SK-N-SH (cell line): ENCODE results near the gene CNOT1. TPM values are rescaled to one million over a fixed set of nuclear protein-coding genes. Genes with fewer than 3 reads are reported as not detected.

ENCODE experiments used
- CTCF ChIA-PET: fragments of 300-600, 350-600 bp; formaldehyde crosslinking; extraction: SDS; loops from one replicate; lab custom pipeline; 2021; lab: Yijun Ruan, JAX
- POLR2A ChIA-PET: fragments of 350-600 bp; sonication (Branson Sonifier 250); formaldehyde crosslinking; extraction: SDS; loops from one replicate; lab custom pipeline; 2020; ENCODE audit warnings: antibody characterized with exemption, inconsistent platforms; lab: Yijun Ruan, JAX
- DNase-seq: peaks from one replicate; pipeline ENCODE4 v3.0.0; 2012
- H2AFZ ChIP-seq: fragments of 200-600 bp; sonication (generic); 2 replicates; pipeline ENCODE4 v1.8.1; 2016; ENCODE audit warnings: antibody characterized with exemption, mild to moderate bottlenecking, low read depth
- H3F3A ChIP-seq: fragments of 200-600 bp; sonication (generic); replicated peaks from 2 replicates; pipeline ENCODE3; 2016; ENCODE audit warnings: antibody characterized with exemption, mild to moderate bottlenecking; ENCODE audit not compliant: insufficient read depth
- H3K27ac ChIP-seq, 2 experiments: fragments of 200-500 bp in 1 of 2; fragments of 200-600 bp in 1 of 2; sonication (Bioruptor generic) in 1 of 2; sonication (generic), shearing (Covaris generic) in 1 of 2; 2 replicates each; pipeline versions ENCODE4 v1.5.1 to v1.6.1; 2014 to 2016; ENCODE audit warnings: low read depth in 2 of 2, inconsistent platforms in 1 of 2, low read length in 1 of 2, mild to moderate bottlenecking in 1 of 2, mixed read lengths in 1 of 2
- H3K27me3 ChIP-seq: fragments of 200-600 bp; sonication (generic), shearing (Covaris generic); 2 replicates; pipeline ENCODE4 v1.6.1; 2016; ENCODE audit warnings: mixed run types; ENCODE audit not compliant: insufficient read depth
- H3K36me3 ChIP-seq, 2 experiments: fragments of 200-500 bp in 1 of 2; fragments of 200-600 bp in 1 of 2; sonication (Bioruptor generic) in 1 of 2; sonication (generic) in 1 of 2; replicated peaks in 1 of 2; 2 replicates each; pipeline versions ENCODE3 to v1.5.1; 2014 to 2016; ENCODE audit warnings: low read length in 1 of 2, mild to moderate bottlenecking in 1 of 2; ENCODE audit not compliant: insufficient read depth in 2 of 2, control insufficient read depth in 1 of 2
- H3K4me1 ChIP-seq, 2 experiments: fragments of 200-500 bp in 1 of 2; fragments of 200-600 bp in 1 of 2; sonication (Bioruptor generic) in 1 of 2; sonication (generic), shearing (Covaris generic) in 1 of 2; 2 replicates each; pipeline versions ENCODE4 v1.5.1 to v1.6.1; 2014 to 2016; ENCODE audit warnings: low read depth in 1 of 2, low read length in 1 of 2, mixed run types in 1 of 2; ENCODE audit not compliant: insufficient read depth in 2 of 2, control insufficient read depth in 1 of 2
- H3K4me2 ChIP-seq: fragments of 200-600 bp; sonication (generic), shearing (Covaris generic); 2 replicates; pipeline ENCODE4 v1.6.1; 2017; ENCODE audit warnings: mixed run types
- H3K4me3 ChIP-seq, 2 experiments: fragments of 200-500 bp in 1 of 2; fragments of 200-600 bp in 1 of 2; sonication (Bioruptor generic) in 1 of 2; sonication (generic), shearing (Covaris generic) in 1 of 2; 2 replicates each; pipeline versions ENCODE4 v1.5.1 to v1.8.1; 2014 to 2016; ENCODE audit warnings: low read depth in 2 of 2, inconsistent platforms in 1 of 2, low read length in 1 of 2, mild to moderate bottlenecking in 1 of 2, mixed read lengths in 1 of 2, moderate library complexity in 1 of 2
- H3K79me2 ChIP-seq: fragments of 200-600 bp; sonication (generic); 2 replicates; pipeline ENCODE4 v1.8.1; 2017; ENCODE audit warnings: mild to moderate bottlenecking; ENCODE audit not compliant: insufficient read depth
- H3K9ac ChIP-seq: fragments of 200-600 bp; sonication (generic); 2 replicates; pipeline ENCODE4 v1.6.1; 2017; ENCODE audit warnings: mixed run types
- H3K9me2 ChIP-seq: fragments of 200-600 bp; sonication (generic); 2 replicates; pipeline ENCODE4 v1.6.1; 2017; ENCODE audit warnings: mixed run types
- H3K9me3 ChIP-seq: fragments of 200-600 bp; sonication (generic); 2 replicates; pipeline ENCODE4 v1.6.1; 2017; ENCODE audit warnings: mixed run types, mild to moderate bottlenecking, moderate library complexity
- H4K20me1 ChIP-seq: fragments of 200-600 bp; sonication (generic); 2 replicates; pipeline ENCODE4 v1.6.1; 2017; ENCODE audit warnings: mild to moderate bottlenecking, mixed run types; ENCODE audit not compliant: insufficient read depth
- CHD2 ChIP-seq: fragments of 150-350 bp; IDR thresholded peaks from 2 replicates; pipeline ENCODE4 v1.6.1; 2018; ENCODE audit warnings: low read length; ENCODE audit not compliant: partially characterized antibody
- EZH2phosphoT487 ChIP-seq: fragments of 200-600 bp; sonication (generic); IDR thresholded peaks from 2 replicates; pipeline ENCODE4 v1.6.1; 2017; ENCODE audit warnings: low read depth, mixed run types, mild to moderate bottlenecking, antibody characterized with exemption, moderate library complexity, borderline replicate concordance
- FOSL2 ChIP-seq: IDR thresholded peaks from 2 replicates; pipeline ENCODE4 v1.4.0; 2012; ENCODE audit warnings: low read depth, mild to moderate bottlenecking, moderate library complexity, borderline replicate concordance
- FOXJ3 ChIP-seq: sonication (generic); formaldehyde crosslinking; IDR thresholded peaks from 2 replicates; pipeline ENCODE4 v1.5.1; 2020; ENCODE audit warnings: mild to moderate bottlenecking, missing genetic modification reagents
- FOXM1 ChIP-seq: IDR thresholded peaks from 2 replicates; pipeline ENCODE4 v1.4.0; 2012; ENCODE audit warnings: low read depth, mild to moderate bottlenecking
- GABPA ChIP-seq: IDR thresholded peaks from 2 replicates; pipeline ENCODE4 v1.4.0; 2012; ENCODE audit warnings: low read depth, mild to moderate bottlenecking
- GATA2 ChIP-seq: sonication (generic); formaldehyde crosslinking; IDR thresholded peaks from 2 replicates; pipeline ENCODE4 v1.5.0; 2020; ENCODE audit warnings: mild to moderate bottlenecking, missing genetic modification reagents
- IRF3 ChIP-seq: fragments of 150-350 bp; IDR thresholded peaks from 2 replicates; pipeline ENCODE4 v1.6.1; 2016; ENCODE audit warnings: mild to moderate bottlenecking, low read depth, low read length
- NFIC ChIP-seq: IDR thresholded peaks from 2 replicates; pipeline ENCODE4 v1.4.0; 2012; ENCODE audit warnings: borderline replicate concordance
- POLR2AphosphoS5 ChIP-seq: IDR thresholded peaks from 2 replicates; pipeline ENCODE4 v1.6.1; 2012; ENCODE audit warnings: low read depth, low read length
- RCOR1 ChIP-seq: fragments of 150-350 bp; IDR thresholded peaks from 2 replicates; pipeline ENCODE4 v1.6.1; 2017; ENCODE audit warnings: antibody characterized with exemption, low read length
- RXRA ChIP-seq: IDR thresholded peaks from 2 replicates; pipeline ENCODE4 v1.4.0; 2012; ENCODE audit warnings: low read depth, mild to moderate bottlenecking, borderline replicate concordance
- TAF1 ChIP-seq: IDR thresholded peaks from 2 replicates; pipeline ENCODE4 v1.6.1; 2012; ENCODE audit warnings: low read depth, mild to moderate bottlenecking, low read length, moderate library complexity, borderline replicate concordance
- USF1 ChIP-seq: IDR thresholded peaks from 2 replicates; pipeline ENCODE4 v1.4.0; 2012; ENCODE audit warnings: low read depth, borderline replicate concordance
- YY1 ChIP-seq: IDR thresholded peaks from 2 replicates; pipeline ENCODE4 v1.4.0; 2012; ENCODE audit warnings: low read depth, mild to moderate bottlenecking
- WGBS: methylation state at CpG from one replicate; pipeline ENCODE4 v1.1.6; 2017; ENCODE audit warnings: low lambda C conversion rate; 5-methylcytosine and 5-hydroxymethylcytosine counted together
- polyA plus RNA-seq, 3 experiments: library from polyadenylated mRNA; depleted of rRNA; stranded (reverse); fragments of >200 nt; gene quantifications; 2 replicates each; pipeline ENCODE4 v1.2.3, GENCODE V29; 2012
- TF ChIP-seq, protein P1 (sequence below): fragments of 150-350 bp; IDR thresholded peaks from 2 replicates; pipeline ENCODE4 v1.6.1; 2017; ENCODE audit warnings: antibody characterized with exemption, low read length, low read depth, borderline replicate concordance
- TF ChIP-seq, protein P2 (sequence below): IDR thresholded peaks from 2 replicates; pipeline ENCODE4 v1.4.0; 2012; ENCODE audit warnings: low read depth, borderline replicate concordance

CNOT1 gene
- polyA plus RNA-seq, 1 of the 3 experiments (the other 2 are of a cell fraction): 77.8 TPM

- Histone ChIP-seq H3K79me2 (no peaks in the 10 kb centered on the region), H3K9me2 (no peaks in the 10 kb centered on the region), H2AFZ (no peak overlapping the region), H3K4me2 (no peak overlapping the region), H3K36me3 (peaks cover 0 to 22% of the 10 kb centered on the region in 2 experiments), H3F3A (peaks cover 12% of the 10 kb centered on the region), H3K9me3 (no peaks in the 10 kb centered on the region), H3K9ac (no peak overlapping the region), H4K20me1 (no peaks in the 10 kb centered on the region), H3K27ac (no peak overlapping the region), H3K4me3 (no peak overlapping the region), H3K27me3 (no peaks in the 10 kb centered on the region), H3K4me1 (peaks cover 0 to 3% of the 10 kb centered on the region in 2 experiments; a peak in 1 of 4 replicates)
- ChIA-PET POLR2A (interaction anchor here (1.2 to 1.3 kb wide), 2 partner anchors 10 kb away, joined by 4 to 5 read pairs; partner anchors contain the start of gene NDRG4), CTCF (interaction anchor here (1.1 to 1.4 kb wide), 6 partner anchors 15 to 247 kb away, joined by 3 to 8 read pairs (median 4); no protein-coding TSS in a partner anchor)
- no peak for DNase-seq
- WGBS: 84% methylated on average over 6 of the region's 9 CpGs
- TF ChIP-seq TAF1 (no peak), USF1 (no peak), FOSL2 (no peak), EZH2phosphoT487 (no peak), FOXJ3 (CRISPR knock-in tag) (no peak), POLR2AphosphoS5 (no peak), YY1 (no peak), GABPA (no peak), NFIC (no peak)
- TF ChIP-seq, protein P1, sequence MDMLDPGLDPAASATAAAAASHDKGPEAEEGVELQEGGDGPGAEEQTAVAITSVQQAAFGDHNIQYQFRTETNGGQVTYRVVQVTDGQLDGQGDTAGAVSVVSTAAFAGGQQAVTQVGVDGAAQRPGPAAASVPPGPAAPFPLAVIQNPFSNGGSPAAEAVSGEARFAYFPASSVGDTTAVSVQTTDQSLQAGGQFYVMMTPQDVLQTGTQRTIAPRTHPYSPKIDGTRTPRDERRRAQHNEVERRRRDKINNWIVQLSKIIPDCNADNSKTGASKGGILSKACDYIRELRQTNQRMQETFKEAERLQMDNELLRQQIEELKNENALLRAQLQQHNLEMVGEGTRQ: no peak
Observed at GRCh38 chr16:58509256-58510096, 120.2 kb downstream of the CNOT1 start.

- no peaks in the 10 kb centered on the region for H3K79me2 ChIP-seq
- no peak overlapping the region for H2AFZ ChIP-seq
- no peaks in the 10 kb centered on the region for H4K20me1 ChIP-seq
- no peaks in the 10 kb centered on the region for H3K9me2 ChIP-seq
- H3K4me2 ChIP-seq: no peak overlapping the region
- peaks cover 0 to 3% of the 10 kb centered on the region in 2 experiments; a peak in 1 of 4 replicates for H3K4me1 ChIP-seq
- H3F3A ChIP-seq: peaks cover 8% of the 10 kb centered on the region
- no peaks in the 10 kb centered on the region for H3K27me3 ChIP-seq
- 84% methylated on average over 3 of the region's 5 CpGs for WGBS
- no peak overlapping the region for H3K27ac ChIP-seq
- no peak overlapping the region for H3K4me3 ChIP-seq
- POLR2A ChIA-PET: interaction anchor here (1.2 kb wide), 1 partner anchor 9 kb away, joined by 5 read pairs; the partner anchor contains the start of gene NDRG4
- no peak overlapping the region for H3K9ac ChIP-seq
- no peaks in the 10 kb centered on the region for H3K9me3 ChIP-seq
- CTCF ChIA-PET: interaction anchor here (1.1 to 1.2 kb wide), 4 partner anchors 14 to 247 kb away, joined by 3 to 8 read pairs (median 4); no protein-coding TSS in a partner anchor
- no peak for DNase-seq
- peaks cover 0 to 29% of the 10 kb centered on the region in 2 experiments for H3K36me3 ChIP-seq
- TF ChIP-seq RXRA (no peak), RCOR1 (no peak), USF1 (no peak), POLR2AphosphoS5 (no peak), GATA2 (CRISPR knock-in tag) (no peak), IRF3 (no peak), CHD2 (no peak), FOXM1 (no peak), FOSL2 (no peak)
- TF ChIP-seq, protein P1: no peak
- TF ChIP-seq, protein P2, sequence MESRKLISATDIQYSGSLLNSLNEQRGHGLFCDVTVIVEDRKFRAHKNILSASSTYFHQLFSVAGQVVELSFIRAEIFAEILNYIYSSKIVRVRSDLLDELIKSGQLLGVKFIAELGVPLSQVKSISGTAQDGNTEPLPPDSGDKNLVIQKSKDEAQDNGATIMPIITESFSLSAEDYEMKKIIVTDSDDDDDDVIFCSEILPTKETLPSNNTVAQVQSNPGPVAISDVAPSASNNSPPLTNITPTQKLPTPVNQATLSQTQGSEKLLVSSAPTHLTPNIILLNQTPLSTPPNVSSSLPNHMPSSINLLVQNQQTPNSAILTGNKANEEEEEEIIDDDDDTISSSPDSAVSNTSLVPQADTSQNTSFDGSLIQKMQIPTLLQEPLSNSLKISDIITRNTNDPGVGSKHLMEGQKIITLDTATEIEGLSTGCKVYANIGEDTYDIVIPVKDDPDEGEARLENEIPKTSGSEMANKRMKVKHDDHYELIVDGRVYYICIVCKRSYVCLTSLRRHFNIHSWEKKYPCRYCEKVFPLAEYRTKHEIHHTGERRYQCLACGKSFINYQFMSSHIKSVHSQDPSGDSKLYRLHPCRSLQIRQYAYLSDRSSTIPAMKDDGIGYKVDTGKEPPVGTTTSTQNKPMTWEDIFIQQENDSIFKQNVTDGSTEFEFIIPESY: no peak
Observed at GRCh38 chr16:58508671-58509251, 120.9 kb downstream of the CNOT1 start.
